ENCODE results near the gene CSPG5.

Gene CSPG5

DNA sequence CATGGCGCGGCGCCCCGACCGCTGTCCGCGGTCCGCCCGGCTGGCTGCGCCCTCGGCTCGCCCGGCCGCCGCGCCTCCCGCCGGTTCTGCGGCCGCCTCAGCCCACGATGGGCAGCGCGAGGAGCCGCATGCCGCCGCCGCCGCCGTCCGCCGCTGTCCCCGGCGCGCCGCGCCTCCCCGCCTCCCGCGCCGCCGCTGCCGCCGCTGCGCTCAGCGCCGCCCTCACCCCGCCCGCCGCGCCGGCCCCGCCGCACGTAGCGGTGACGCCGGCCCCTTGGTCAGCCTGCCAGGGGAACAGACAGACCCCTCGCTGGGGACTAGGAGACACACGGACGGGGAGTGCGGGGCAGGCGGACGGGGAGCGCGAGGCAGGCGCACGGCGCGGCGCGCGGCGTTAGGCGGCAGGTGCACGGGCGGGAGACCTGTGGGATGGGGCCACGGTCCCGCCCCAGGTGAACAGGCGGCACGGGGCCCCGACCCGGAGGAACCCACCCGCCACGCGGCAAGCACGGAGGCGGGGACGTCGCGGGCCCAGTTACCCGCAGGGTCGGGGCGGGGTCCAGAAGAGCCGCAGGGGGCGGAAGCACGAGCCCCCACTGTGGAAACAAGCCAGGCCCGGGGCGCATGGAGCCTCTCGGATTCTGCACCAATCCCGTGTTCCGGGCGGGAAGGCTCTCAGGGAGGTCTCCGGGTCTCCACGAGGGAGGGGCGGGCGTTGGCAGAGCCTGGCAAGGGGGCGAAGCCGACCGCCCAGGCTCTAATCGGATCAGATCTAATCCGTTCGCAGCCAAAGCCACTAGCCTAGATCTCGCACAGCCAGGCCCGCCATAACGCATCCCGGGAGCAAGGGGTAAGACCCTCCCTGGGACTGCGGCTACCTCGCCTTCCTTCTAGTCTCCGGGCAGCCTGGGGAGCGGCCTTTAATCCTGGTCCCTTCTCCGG is at the start of gene CSPG5:
Gene CSPG5 (minus strand): TSS at position 175 of the 942 bp plus-strand sequence. CDS start 172 bp downstream, at position 3.
- in situ Hi-C loops (cut with MboI; ENCODE audit: low sequenced_read_pairs): no loop called here

- in situ Hi-C loops (cut with MboI; ENCODE audit: low sequenced_read_pairs): no loop called here
Observed at GRCh38 chr3:47628426-47628825, 49.8 kb upstream of the CSPG5 start.

GRCh38 chr3:47622671-47623461 is 44.2 kb upstream of the CSPG5 start:
- in situ Hi-C loops (cut with MboI; ENCODE audit: low sequenced_read_pairs): no loop called here

- in situ Hi-C loops (cut with MboI; ENCODE audit: low sequenced_read_pairs): no loop called here
Observed at GRCh38 chr3:47617086-47618010, 38.7 kb upstream of the CSPG5 start.

DNA sequence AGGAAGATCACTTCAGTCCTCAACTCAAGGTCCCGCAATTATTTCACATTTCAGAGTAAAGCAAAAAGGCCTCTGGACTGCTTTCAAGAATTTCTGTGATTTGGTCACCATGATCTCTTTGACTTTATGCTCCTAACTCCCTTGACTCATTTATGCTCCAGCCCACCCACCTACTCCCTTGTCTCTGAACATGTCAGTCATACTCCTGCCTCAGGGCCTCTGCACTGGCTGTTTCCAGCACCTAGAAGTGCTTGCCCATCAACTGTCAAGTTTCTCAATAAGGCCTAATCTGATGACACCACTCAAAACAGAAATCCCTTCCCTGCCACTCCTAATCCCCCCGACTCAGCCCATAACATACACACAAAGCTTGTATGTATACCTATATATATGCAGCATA is 36.1 kb upstream of the CSPG5 start:
- in situ Hi-C loops (cut with MboI; ENCODE audit: low sequenced_read_pairs): no loop called here

DNA sequence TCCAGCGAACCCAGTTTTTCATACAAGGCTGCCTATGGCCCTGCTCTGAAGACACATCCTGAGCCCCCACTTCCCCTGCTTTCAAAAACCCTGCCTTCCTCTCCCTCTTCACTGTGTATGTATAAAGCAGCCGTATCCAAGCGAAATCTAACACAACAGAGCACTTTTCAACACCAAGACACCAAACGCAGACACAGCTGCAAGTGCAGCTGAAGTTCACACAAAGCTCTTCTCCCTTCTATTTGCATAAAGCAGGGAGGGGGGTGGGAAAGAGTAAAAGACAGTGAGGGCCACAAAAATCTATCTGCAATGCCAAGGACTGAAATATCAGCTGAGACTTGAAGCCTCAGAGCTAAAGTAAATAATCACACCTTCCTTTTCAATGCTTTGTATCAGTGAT is 35.1 kb upstream of the CSPG5 start:
- in situ Hi-C loops (cut with MboI; ENCODE audit: low sequenced_read_pairs): no loop called here

DNA sequence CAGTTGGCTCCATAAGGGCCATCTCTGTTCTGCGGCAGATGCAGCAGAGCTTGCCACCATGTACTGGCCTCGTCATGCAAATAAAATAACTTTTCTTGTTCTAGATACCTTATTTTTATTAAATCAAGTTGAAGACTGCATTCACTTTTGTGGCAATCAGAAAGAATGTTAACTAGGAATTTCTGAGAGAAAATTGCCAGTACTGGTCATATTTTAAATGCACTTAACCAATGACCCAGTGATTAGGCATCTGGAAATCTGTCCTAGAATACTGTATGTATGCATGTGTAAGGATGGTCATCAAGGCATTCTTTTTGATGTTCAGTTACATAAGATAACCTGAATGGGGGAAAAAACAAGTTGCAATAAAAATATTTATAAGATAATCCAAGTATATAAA is 34.2 kb upstream of the CSPG5 start:
- in situ Hi-C loops (cut with MboI; ENCODE audit: low sequenced_read_pairs): no loop called here

DNA sequence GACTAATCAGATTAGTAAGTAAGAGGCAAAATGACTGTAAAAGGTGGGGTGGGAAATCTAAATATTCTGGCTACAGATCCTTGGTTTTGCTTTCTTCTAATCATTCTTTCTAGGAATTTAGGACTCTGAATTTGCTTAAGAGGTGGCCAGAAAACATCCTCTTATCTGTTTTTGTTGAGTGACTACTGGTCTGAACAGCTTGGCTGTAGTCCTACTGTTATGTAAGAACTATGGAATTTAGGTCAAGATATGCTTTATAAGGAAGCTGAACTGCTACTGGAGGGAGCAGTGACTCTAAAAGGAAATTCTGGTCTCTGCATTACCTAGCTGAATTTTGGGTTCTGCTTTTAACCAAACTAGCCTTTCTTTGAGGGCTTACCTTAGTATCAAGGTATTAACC is 33.5 kb upstream of the CSPG5 start:
- in situ Hi-C loops (cut with MboI; ENCODE audit: low sequenced_read_pairs): no loop called here

DNA sequence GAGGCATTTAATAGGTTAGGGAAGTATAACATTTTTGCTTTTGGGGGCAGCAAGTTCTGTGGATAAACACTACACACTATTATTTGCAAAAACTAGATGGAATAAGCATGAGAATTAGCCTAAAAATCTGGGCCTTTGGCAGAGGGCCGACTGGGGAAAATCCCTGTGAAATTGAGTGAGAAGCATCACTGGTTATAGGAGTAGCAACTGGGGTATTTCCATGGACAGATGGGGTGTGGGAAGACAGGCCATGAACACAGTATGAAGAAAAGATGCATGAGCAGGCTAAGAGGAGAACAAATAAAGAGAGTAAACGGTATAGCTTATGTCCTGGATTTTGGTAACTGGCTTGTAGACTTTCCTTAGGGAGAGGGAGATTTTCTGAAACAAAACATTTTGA is 32.9 kb upstream of the CSPG5 start:
- in situ Hi-C loops (cut with MboI; ENCODE audit: low sequenced_read_pairs): no loop called here

DNA sequence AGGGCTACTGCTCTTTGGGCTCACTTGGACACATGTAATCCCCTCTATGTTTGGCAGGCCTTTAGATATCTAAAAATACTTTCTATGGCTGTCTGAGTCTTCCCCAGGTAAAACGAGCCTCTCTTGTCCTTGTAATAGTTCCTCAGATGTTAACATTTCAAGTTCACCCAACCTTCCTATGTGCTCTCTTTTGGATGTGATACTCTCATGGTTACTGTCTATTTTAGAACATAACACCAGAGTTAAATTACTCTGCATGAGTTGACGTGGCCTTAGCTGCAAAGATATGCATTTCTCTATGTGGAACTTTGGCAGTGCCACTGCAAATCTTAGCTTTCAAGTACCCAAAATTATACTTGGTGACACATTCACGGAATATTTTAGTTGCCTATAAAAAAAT is 31.9 kb upstream of the CSPG5 start:
- in situ Hi-C loops (cut with MboI; ENCODE audit: low sequenced_read_pairs): no loop called here

DNA sequence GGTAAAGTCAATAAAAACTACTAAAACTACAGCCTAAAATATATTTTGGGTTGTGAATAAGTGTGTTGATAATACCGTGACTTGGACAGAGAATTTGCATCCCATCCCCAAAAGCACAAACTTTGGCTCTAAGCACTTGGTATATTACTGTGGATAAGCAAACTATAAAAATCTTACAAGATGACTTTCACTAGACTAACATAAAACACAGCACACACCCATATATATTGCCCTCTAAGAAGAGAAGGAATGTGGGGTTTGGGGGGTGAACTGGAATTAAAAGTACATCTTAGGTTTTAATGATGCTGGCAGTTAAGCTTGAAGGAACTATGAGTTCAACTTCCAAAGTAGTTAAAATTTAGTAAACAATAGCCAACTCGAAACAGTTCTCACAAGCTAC is 28.7 kb upstream of the CSPG5 start:
- in situ Hi-C loops (cut with MboI; ENCODE audit: low sequenced_read_pairs): no loop called here

DNA sequence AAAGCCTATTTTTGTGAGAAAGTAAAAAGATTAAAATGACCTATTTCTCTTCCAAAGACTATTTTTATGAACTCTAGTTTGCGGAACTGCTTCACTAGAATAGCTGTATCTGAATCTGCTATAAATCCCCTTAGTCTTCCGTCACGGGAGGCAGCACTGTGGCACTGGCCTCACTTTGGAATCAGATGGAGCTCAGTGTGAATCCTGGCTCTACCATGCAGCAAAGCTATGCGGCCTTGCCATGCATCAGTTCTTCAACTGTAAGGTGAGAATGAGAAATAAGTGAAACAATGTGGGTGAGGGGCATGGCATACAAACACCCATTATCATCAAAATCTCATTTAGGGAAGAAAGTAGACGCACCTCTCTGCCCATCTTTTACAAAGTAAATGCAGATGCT is 27.5 kb upstream of the CSPG5 start:
- in situ Hi-C loops (cut with MboI; ENCODE audit: low sequenced_read_pairs): no loop called here

DNA sequence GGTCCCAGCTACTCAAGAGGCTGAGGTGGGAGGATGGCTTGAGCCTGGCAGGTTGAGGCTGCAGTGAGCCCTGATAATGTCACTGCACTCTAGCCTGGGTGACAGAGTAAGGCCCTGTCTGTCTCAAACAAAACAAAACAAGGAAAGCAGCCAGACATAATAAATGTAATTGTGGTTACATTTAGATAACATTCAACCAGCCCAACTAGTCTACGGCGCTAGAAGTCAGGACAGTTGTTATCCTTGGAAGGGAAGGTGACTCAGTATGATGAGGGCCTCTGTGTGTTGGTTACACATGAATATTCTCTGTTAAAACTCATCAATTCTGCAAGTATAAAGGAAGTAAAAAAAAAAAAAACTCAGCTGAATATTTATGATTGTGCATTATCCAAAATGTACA is 27.0 kb upstream of the CSPG5 start:
- in situ Hi-C loops (cut with MboI; ENCODE audit: low sequenced_read_pairs): no loop called here

GRCh38 chr3:47604145-47604544 is 25.5 kb upstream of the CSPG5 start:
- in situ Hi-C loops (cut with MboI; ENCODE audit: low sequenced_read_pairs): no loop called here

DNA sequence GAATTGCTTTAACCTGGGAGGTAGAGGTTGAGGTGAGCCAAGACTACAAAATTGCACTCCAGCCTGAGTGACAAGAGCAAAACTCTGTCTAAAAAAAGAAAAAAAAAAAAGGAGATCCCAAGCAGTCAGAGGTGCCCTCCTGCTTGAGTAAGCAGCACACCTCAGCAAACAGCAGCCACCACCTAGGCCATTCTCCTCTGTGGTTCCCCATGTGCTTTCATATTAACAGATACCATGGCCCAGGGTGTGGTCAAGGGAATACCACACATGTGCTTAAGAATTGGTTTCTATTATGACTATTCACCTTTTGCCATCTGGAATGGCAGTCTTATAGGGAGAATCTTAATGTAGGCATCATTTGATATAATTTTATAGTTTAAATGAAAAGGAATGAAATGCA is 24.7 kb upstream of the CSPG5 start:
- in situ Hi-C loops (cut with MboI; ENCODE audit: low sequenced_read_pairs): no loop called here

DNA sequence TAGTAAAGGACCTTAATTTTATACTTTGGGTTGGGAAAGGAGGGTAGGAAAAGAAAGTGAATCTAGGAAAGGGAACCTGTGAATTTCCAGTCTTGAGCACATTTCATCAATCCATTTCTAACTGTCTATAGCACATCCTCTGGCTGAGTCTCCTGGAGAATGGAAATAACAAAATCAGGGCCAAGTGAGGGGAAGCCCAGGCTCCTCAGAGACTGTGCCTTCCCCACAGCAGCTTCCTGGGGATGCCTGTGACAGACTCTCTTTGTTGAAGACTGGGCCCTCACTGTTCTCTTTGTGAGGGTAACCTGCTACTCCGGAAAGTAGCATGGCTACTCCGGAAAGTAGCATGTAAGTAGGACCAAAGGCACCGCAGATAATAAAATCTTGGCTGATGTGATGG is 22.6 kb upstream of the CSPG5 start:
- in situ Hi-C loops (cut with MboI; ENCODE audit: low sequenced_read_pairs): no loop called here

DNA sequence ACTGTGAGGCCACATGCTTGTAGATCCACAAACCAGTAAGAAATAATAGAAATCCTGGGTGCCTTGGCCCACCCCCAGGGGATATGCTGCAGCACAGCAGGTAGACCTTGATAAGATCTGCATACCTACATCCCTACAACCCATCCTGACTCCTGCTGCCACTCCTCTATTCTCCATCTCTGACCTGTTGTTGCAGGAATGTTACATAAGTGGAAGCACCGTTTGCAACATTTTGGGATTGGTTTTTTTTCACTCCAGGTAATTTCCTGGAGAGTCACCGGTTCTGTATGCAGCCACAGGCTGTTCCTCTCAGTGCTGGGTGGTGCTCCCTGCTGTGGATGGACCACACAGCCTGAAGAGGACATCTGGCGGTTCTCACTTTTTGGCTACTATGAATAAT is 16.1 kb upstream of the CSPG5 start:
- in situ Hi-C loops (cut with MboI; ENCODE audit: low sequenced_read_pairs): no loop called here

- in situ Hi-C loops (cut with MboI; ENCODE audit: low sequenced_read_pairs): no loop called here
Observed at GRCh38 chr3:47592066-47592795, 13.6 kb upstream of the CSPG5 start.

DNA sequence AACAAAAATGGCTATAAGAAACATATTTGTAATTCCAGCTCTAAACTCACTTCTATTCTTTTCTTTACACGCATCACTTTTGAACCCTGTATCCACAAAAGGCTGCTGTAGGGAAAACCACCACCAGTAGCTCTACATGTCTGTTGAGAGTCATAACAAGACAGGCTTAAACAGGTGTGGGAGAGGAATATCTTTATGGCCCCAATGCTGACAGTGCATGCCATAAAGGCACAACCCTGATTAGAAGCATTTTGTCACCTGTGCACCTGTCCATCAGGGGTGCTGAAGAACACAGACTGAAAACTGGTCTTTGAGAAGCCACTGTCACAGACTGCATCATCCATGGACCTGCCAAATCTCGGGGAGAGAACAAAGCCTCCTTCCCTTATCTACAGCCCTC is 11.6 kb upstream of the CSPG5 start:
- in situ Hi-C loops (cut with MboI; ENCODE audit: low sequenced_read_pairs): no loop called here

- in situ Hi-C loops (cut with MboI; ENCODE audit: low sequenced_read_pairs): no loop called here
Observed at GRCh38 chr3:47588587-47588986, 9.9 kb upstream of the CSPG5 start.

Data from hTERT RPE-1 (cell line).